Activated CD4-positive, alpha-beta memory T cell treated with anti-CD3 and anti-CD28 coated beads for 36 hours (primary cell): Measurements from ENCODE around the gene PLEKHH3. TPM values are rescaled to one million over a fixed set of nuclear protein-coding genes. Genes with fewer than 3 reads are reported as not detected.

Experiments used
- CTCF ChIA-PET: fragments of 350-600 bp; sonication (Branson Sonifier 250); formaldehyde crosslinking; loops from one replicate; lab custom pipeline; 2021; ENCODE audit warnings: antibody characterized with exemption, inconsistent platforms; lab: Charles Lee
- POLR2A ChIA-PET: fragments of 350-600 bp; sonication (Branson Sonifier 250); formaldehyde crosslinking; loops from one replicate; lab custom pipeline; 2021; ENCODE audit warnings: antibody characterized with exemption; lab: Charles Lee
- DNase-seq: peaks from one replicate; pipeline ENCODE4 v3.0.0-alpha.2; 2020
- H3K27ac Mint-ChIP-seq: one replicate; pipeline ENCODE4 v1.8.0; 2021; ENCODE audit warnings: mixed read lengths
- H3K27me3 Mint-ChIP-seq: one replicate; pipeline ENCODE4 v1.8.0; 2021; ENCODE audit warnings: mixed read lengths
- H3K36me3 Mint-ChIP-seq: one replicate; pipeline ENCODE4 v1.8.0; 2021; ENCODE audit warnings: mixed read lengths
- H3K4me1 Mint-ChIP-seq: one replicate; pipeline ENCODE4 v1.8.0; 2021; ENCODE audit warnings: low read depth, mixed read lengths
- H3K4me3 Mint-ChIP-seq: one replicate; pipeline ENCODE4 v1.8.0; 2021; ENCODE audit warnings: mild to moderate bottlenecking, mixed read lengths
- H3K9me3 Mint-ChIP-seq: one replicate; pipeline ENCODE4 v1.8.0; 2021; ENCODE audit warnings: mixed read lengths
- intact Hi-C: fragments of 100-400 bp; cut with micrococcal nuclease; formaldehyde crosslinking; loops from one replicate; pipeline ENCODE4 v1.15.1; 2023
- total RNA-seq, 2 experiments: library from RNA; stranded (reverse); gene quantifications; one replicate each; pipeline ENCODE4 v1.2.3, GENCODE V29; 2021

Gene PLEKHH3
- total RNA-seq, 2 experiments from 2014 or later, result 1.1 to 1.2 TPM

DNA sequence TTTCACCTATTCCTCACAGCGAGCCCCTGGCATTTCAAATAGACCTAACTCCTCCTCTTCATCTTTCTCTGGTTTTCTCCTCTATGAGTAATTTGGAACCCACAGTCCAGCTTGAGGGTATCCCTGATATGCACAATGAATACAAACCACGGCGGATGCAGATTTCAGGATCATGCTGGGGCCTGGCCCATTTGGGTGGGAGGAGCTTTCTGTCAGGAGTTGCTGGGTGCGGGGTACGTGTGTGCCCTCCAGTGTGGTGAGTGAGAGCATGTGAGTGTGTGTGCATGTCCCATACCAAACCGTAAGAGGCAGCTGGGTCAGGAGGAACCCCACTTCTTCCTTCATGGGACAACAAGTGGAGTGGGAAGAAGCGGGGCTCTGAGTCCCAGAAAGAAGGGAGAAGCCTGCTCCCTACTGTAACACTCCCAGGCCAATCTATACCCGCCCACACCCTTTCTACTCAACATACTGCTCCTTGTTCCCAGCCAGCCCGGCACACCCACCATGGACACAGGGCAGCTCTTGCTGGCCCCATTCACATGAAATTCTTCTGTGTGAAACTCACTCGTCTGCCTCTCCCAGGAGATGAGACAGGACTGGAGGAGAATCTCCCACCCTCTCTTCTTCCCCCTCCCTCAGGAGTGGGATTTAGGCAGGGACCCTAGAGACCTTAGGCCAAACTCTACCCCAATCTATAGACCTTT, 23.9 kb upstream of the PLEKHH3 start:
- no peak for DNase-seq
- Mint-ChIP-seq H3K27ac (no peak overlapping the region), H3K9me3 (no peaks in the 10 kb centered on the region), H3K4me3 (no peak overlapping the region), H3K36me3 (peaks cover 47% of the 10 kb centered on the region), H3K27me3 (no peaks in the 10 kb centered on the region), H3K4me1 (peaks cover 14% of the 10 kb centered on the region)
- CTCF ChIA-PET, result interaction anchor here (1.1 kb wide), 1 partner anchor 29 kb away, joined by 3 read pairs; no protein-coding TSS in a partner anchor
- intact Hi-C loops, result loop anchor here (10.0 kb wide), 1 partner anchor 124 kb away; the partner anchor contains the start of gene BECN1
- POLR2A ChIA-PET, result no interaction called here

DNA sequence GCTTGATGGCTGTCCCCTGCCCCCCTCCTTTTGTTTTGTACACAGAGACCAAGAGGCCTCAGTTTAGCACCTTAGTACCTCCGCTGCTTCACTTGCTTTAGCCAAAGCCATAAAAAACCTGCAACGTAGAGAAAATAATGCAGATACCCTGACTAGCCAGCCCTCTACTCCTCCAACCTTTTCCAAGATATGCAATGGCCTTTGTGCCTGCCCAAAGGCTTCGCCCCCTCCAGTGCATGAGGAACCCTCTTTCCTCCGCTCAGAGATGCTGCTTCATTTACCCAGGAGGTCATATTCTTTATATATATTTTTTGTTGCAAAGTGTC, 22.6 kb upstream of the PLEKHH3 start:
- Mint-ChIP-seq H3K4me1 (peaks cover 4% of the 10 kb centered on the region), H3K27me3 (no peaks in the 10 kb centered on the region), H3K27ac (no peak overlapping the region), H3K36me3 (peaks cover 37% of the 10 kb centered on the region), H3K9me3 (no peaks in the 10 kb centered on the region), H3K4me3 (no peak overlapping the region)
- CTCF ChIA-PET, result interaction anchor here (1.1 to 1.2 kb wide), 2 partner anchors 28 to 229 kb away, joined by 3 read pairs; no protein-coding TSS in a partner anchor
- POLR2A ChIA-PET, result no interaction called here
- intact Hi-C loops, result no loop called here
- DNase-seq, result no peak

GRCh38 chr17:42698736-42699414, 22.1 kb upstream of the PLEKHH3 start:
- Mint-ChIP-seq H3K4me1 (peaks cover 2% of the 10 kb centered on the region), H3K9me3 (no peaks in the 10 kb centered on the region), H3K27ac (no peak overlapping the region), H3K27me3 (no peaks in the 10 kb centered on the region), H3K36me3 (peaks cover 32% of the 10 kb centered on the region), H3K4me3 (no peak overlapping the region)
- POLR2A ChIA-PET, result no interaction called here
- intact Hi-C loops, result no loop called here
- CTCF ChIA-PET, result interaction anchor here (1.2 kb wide), 1 partner anchor 229 kb away, joined by 3 read pairs; no protein-coding TSS in a partner anchor
- DNase-seq, result no peak

DNA sequence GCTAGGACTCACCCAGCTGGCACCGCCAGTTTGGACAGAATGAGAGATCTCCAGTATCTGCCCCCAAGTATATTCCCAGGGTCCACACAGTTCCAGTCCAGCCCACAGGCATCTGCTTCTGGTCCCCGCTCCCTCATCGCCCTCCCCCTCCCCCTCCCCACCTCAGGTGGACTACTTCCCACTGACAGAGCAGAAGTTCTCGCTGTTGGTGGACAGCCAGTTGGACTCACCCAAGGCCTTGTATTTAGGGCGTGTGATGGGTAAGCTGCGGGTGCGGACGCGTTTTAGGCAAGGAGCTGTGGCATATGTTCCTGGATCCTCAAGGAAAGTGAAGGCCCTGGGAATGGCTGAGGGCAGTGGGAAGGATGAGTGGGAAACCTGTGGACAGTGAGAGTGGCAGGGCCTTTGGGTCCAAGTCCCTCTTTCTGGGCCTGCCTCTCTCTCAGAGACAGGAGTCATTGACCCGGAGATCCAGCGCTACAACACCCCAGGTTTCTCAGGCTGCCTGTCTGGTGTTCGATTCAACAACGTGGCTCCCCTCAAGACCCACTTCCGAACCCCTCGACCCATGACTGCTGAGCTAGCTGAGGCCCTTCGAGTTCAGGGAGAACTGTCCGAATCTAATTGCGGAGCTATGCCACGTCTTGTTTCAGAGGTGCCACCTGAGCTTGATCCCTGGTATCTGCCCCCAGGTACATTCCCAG, 20.5 kb upstream of the PLEKHH3 start:
- intact Hi-C loops, result no loop called here
- H3K27me3 Mint-ChIP-seq, result no peaks in the 10 kb centered on the region
- ChIA-PET CTCF (no interaction called here), POLR2A (no interaction called here)
- H3K36me3 Mint-ChIP-seq, result peaks cover 19% of the 10 kb centered on the region
- no peaks in the 10 kb centered on the region for H3K9me3 Mint-ChIP-seq
- no peak overlapping the region for H3K4me3 Mint-ChIP-seq
- DNase-seq, result no peak
- no peak overlapping the region for H3K27ac Mint-ChIP-seq
- no peaks in the 10 kb centered on the region for H3K4me1 Mint-ChIP-seq

- H3K27me3 Mint-ChIP-seq, result no peaks in the 10 kb centered on the region
- no peaks in the 10 kb centered on the region for H3K4me1 Mint-ChIP-seq
- ChIA-PET CTCF (no interaction called here), POLR2A (no interaction called here)
- intact Hi-C loops, result no loop called here
- no peak overlapping the region for H3K27ac Mint-ChIP-seq
- no peak overlapping the region for H3K4me3 Mint-ChIP-seq
- no peaks in the 10 kb centered on the region for H3K9me3 Mint-ChIP-seq
- H3K36me3 Mint-ChIP-seq, result peaks cover 7% of the 10 kb centered on the region
- no peak for DNase-seq
These were observed 18.7 kb upstream of the PLEKHH3 start for GRCh38 chr17:42695500-42695899.

DNA sequence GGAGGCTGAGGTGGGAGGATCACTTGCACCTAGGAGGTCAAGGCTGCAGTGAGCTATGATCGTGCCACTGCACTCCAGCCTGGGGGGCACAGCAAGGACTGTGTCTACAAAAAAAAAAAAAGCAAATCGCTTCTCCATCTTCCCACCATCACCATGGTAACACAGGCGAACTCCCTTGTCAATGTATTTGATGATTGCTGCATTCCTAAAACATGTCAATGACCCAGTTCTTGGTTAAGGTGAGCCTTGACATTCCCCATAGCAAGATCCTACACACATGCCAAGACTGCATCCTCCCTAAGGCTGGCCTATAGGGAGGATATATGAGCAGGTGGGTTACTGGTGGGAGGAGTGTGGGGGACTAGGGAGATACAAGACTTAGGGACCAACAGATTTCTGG, 17.7 kb upstream of the PLEKHH3 start:
- intact Hi-C loops, result no loop called here
- Mint-ChIP-seq H3K4me3 (no peak overlapping the region), H3K36me3 (peaks cover 4% of the 10 kb centered on the region), H3K27ac (no peak overlapping the region), H3K27me3 (no peaks in the 10 kb centered on the region), H3K4me1 (no peaks in the 10 kb centered on the region), H3K9me3 (no peaks in the 10 kb centered on the region)
- no peak for DNase-seq
- ChIA-PET POLR2A (no interaction called here), CTCF (no interaction called here)

GRCh38 chr17:42692489-42692888, 15.7 kb upstream of the PLEKHH3 start:
- ChIA-PET POLR2A (no interaction called here), CTCF (interaction anchor here (0.6 to 1.8 kb wide), 2 partner anchors 11 to 71 kb away, joined by 3 to 4 read pairs; partner anchors contain the start of gene CCR10)
- Mint-ChIP-seq H3K9me3 (no peaks in the 10 kb centered on the region), H3K36me3 (peaks cover under 1% of the 10 kb centered on the region), H3K4me3 (no peak overlapping the region), H3K27me3 (no peaks in the 10 kb centered on the region), H3K4me1 (no peaks in the 10 kb centered on the region), H3K27ac (no peak overlapping the region)
- intact Hi-C loops, result no loop called here
- no peak for DNase-seq

- POLR2A ChIA-PET, result no interaction called here
- Mint-ChIP-seq H3K27me3 (no peaks in the 10 kb centered on the region), H3K4me1 (no peaks in the 10 kb centered on the region), H3K4me3 (no peak overlapping the region), H3K36me3 (peaks cover 2% of the 10 kb centered on the region), H3K27ac (no peak overlapping the region), H3K9me3 (no peaks in the 10 kb centered on the region)
- intact Hi-C loops, result no loop called here
- CTCF ChIA-PET, result interaction anchor here (1.8 kb wide), 1 partner anchor 10 kb away, joined by 4 read pairs; the partner anchor contains the start of gene CCR10
- DNase-seq, result no peak
These were observed 14.3 kb upstream of the PLEKHH3 start for GRCh38 chr17:42691021-42691545.

DNA sequence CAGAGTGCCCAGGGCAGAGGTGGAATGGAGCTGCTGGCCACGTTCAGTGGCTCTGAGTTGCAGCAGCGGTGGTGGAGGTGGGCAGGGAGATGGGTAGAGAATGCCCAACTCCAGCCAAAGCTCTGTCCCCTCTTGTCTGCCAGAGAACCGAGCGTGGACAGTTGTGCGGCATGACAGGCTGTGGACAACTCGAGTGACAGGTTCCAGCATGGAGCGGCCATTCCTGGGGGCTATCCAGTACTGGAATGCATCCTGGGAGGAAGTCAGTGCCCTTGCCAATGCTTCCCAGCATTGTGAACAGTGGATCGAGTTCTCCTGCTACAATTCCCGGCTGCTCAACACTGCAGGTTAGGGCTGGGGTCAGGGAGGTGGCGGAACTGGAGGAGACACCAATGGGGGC, 13.8 kb upstream of the PLEKHH3 start:
- H3K4me1 Mint-ChIP-seq, result no peaks in the 10 kb centered on the region
- no peak overlapping the region for H3K27ac Mint-ChIP-seq
- no peak overlapping the region for H3K4me3 Mint-ChIP-seq
- no peak for DNase-seq
- ChIA-PET POLR2A (no interaction called here), CTCF (no interaction called here)
- intact Hi-C loops, result no loop called here
- no peaks in the 10 kb centered on the region for H3K27me3 Mint-ChIP-seq
- H3K36me3 Mint-ChIP-seq, result peaks cover 2% of the 10 kb centered on the region
- H3K9me3 Mint-ChIP-seq, result no peaks in the 10 kb centered on the region

DNA sequence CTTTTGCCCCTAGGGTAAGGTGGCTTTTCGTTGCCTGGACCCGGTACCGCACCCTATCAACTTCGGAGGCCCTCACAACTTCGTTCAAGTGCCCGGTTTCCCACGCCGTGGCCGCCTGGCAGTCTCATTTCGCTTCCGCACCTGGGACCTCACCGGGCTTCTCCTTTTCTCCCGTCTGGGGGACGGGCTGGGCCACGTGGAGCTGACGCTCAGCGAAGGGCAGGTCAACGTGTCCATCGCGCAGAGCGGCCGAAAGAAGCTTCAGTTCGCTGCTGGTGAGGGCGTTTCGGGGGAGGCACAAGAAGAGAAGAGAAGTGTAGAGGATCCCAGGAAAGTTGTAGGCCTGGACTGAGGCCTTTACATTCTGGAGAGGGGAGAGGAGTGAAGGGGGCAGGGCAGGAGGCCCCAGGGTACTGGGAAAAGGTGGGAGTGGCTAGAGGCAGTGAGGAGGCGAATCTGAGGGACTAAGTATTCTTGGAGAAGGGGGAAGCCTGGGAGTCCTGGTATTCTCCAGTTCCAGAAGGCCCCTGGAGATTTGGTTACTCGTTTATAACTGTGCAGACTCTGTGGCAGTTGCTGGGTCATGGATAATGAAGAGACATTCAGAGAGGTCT, 11.0 kb upstream of the PLEKHH3 start:
- Mint-ChIP-seq H3K36me3 (peaks cover 2% of the 10 kb centered on the region), H3K4me1 (peaks cover 7% of the 10 kb centered on the region), H3K4me3 (no peak overlapping the region), H3K9me3 (no peaks in the 10 kb centered on the region), H3K27ac (no peak overlapping the region), H3K27me3 (peaks cover 11% of the 10 kb centered on the region)
- POLR2A ChIA-PET, result no interaction called here
- DNase-seq, result no peak
- intact Hi-C loops, result no loop called here
- CTCF ChIA-PET, result no interaction called here

GRCh38 chr17:42686520-42687128, 9.8 kb upstream of the PLEKHH3 start:
- POLR2A ChIA-PET, result no interaction called here
- CTCF ChIA-PET, result no interaction called here
- peaks cover 2% of the 10 kb centered on the region for H3K36me3 Mint-ChIP-seq
- H3K4me1 Mint-ChIP-seq, result peaks cover 17% of the 10 kb centered on the region
- intact Hi-C loops, result no loop called here
- no peaks in the 10 kb centered on the region for H3K9me3 Mint-ChIP-seq
- no peak for DNase-seq
- H3K27ac Mint-ChIP-seq, result no peak overlapping the region
- H3K27me3 Mint-ChIP-seq, result peaks cover 19% of the 10 kb centered on the region
- no peak overlapping the region for H3K4me3 Mint-ChIP-seq
